Measurements from ENCODE around the gene HES5.

The HES5 gene

DNA sequence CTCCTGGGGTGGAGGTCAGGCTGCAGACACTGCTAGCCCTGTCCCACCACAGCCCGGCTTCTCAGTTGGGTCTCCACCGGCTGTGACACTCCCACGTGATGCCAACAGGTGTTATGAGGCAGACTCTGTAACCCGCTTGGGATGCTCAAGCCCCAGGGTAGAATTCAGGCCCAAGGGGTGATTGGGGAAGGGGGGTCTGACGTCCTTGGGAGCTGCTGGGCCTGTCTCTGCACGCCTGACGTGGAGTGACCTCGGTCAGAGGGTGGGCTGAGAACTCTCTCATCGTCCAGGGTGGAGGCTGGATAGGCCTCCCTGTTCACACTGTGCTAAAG is 7.7 kb upstream of the HES5 start:
- ChIA-PET CTCF (interaction anchor here (0.6 to 1.1 kb wide), 2 partner anchors 363 to 847 kb away, joined by 3 read pairs; no protein-coding TSS in a partner anchor), POLR2A (no interaction called here)
- TF ChIP-seq FOXA1 (IDR thresholded peaks at IDR 0.05) (no peak), SUZ12 (IDR thresholded peaks at IDR 0.05) (no peak)
- no peak for DNase-seq (ENCODE audit: extremely low spot score)

DNA sequence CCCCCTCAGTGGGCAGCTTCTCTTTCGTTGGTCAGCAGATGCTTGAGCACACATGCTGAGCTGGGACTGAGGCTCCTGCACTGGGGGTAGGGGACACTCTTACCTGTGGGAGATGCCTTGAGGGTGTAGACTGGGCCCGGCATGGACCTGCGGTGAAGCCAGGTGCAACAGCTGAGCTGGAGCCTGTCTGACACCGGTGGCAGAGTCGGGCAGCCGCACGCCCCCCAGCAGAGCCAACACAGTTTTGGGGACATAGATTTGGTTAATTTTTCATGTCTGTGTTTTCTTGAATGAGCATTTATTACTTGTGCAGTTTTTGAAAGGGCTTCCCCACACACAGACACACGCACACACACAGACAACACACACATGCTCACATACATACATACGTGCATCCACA is 5.9 kb upstream of the HES5 start:
- POLR2A ChIA-PET = no interaction called here
- TF ChIP-seq HDGF (IDR thresholded peaks at IDR 0.05; ENCODE audit: borderline replicate concordance) = no peak
- TF ChIP-seq FOXA1 (IDR thresholded peaks at IDR 0.05) = no peak
- TF ChIP-seq, protein P1, sequence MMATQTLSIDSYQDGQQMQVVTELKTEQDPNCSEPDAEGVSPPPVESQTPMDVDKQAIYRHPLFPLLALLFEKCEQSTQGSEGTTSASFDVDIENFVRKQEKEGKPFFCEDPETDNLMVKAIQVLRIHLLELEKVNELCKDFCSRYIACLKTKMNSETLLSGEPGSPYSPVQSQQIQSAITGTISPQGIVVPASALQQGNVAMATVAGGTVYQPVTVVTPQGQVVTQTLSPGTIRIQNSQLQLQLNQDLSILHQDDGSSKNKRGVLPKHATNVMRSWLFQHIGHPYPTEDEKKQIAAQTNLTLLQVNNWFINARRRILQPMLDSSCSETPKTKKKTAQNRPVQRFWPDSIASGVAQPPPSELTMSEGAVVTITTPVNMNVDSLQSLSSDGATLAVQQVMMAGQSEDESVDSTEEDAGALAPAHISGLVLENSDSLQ (IDR thresholded peaks at IDR 0.05) = no peak
- no peak for TF ChIP-seq FOXM1 (IDR thresholded peaks at IDR 0.05; ENCODE audit: borderline replicate concordance)
- TF ChIP-seq NFRKB (IDR thresholded peaks at IDR 0.05) = no peak
- TF ChIP-seq TARDBP (IDR thresholded peaks at IDR 0.05) = no peak
- no peak for TF ChIP-seq ARNT (IDR thresholded peaks at IDR 0.05)
- no peak for TF ChIP-seq L3MBTL2 (conservative IDR thresholded peaks at IDR 0.05)
- TF ChIP-seq ELF4 (IDR thresholded peaks at IDR 0.05) = no peak
- TF ChIP-seq LEF1 (IDR thresholded peaks at IDR 0.05; ENCODE audit: borderline replicate concordance) = no peak
- no peak for TF ChIP-seq ZNF384 (IDR thresholded peaks at IDR 0.05)
- CTCF ChIA-PET = no interaction called here
- DNase-seq (ENCODE audit: extremely low spot score) = no peak

GRCh38 chr1:2535455-2535854 is 5.4 kb upstream of the HES5 start:
- no peak for DNase-seq (ENCODE audit: extremely low spot score)
- ChIA-PET POLR2A (interaction anchor here (1.1 kb wide), 1 partner anchor 11 kb away, joined by 4 read pairs; no protein-coding TSS in a partner anchor), CTCF (no interaction called here)
- TF ChIP-seq NFRKB (IDR thresholded peaks at IDR 0.05) (no peak), L3MBTL2 (conservative IDR thresholded peaks at IDR 0.05) (no peak), HDGF (IDR thresholded peaks at IDR 0.05; ENCODE audit: borderline replicate concordance) (no peak), SP1 (IDR thresholded peaks at IDR 0.05) (no peak), LEF1 (IDR thresholded peaks at IDR 0.05; ENCODE audit: borderline replicate concordance) (no peak), ARNT (IDR thresholded peaks at IDR 0.05) (no peak), SUZ12 (IDR thresholded peaks at IDR 0.05) (no peak), BHLHE40 (IDR thresholded peaks at IDR 0.05; ENCODE audit: borderline replicate concordance) (no peak), ELF4 (IDR thresholded peaks at IDR 0.05) (no peak), TARDBP (IDR thresholded peaks at IDR 0.05) (no peak), FOXK2 (IDR thresholded peaks at IDR 0.05) (no peak), CTBP1 (IDR thresholded peaks at IDR 0.05; ENCODE audit: borderline replicate concordance) (no peak)

GRCh38 chr1:2534687-2535441 is 4.8 kb upstream of the HES5 start:
- ChIA-PET CTCF (no interaction called here), POLR2A (interaction anchor here (1.1 kb wide), 1 partner anchor 11 kb away, joined by 4 read pairs; no protein-coding TSS in a partner anchor)
- DNase-seq (ENCODE audit: extremely low spot score) = no peak
- TF ChIP-seq SP1 (IDR thresholded peaks at IDR 0.05) (no peak), TARDBP (IDR thresholded peaks at IDR 0.05) (no peak), FOXA1 (IDR thresholded peaks at IDR 0.05) (no peak), NFRKB (IDR thresholded peaks at IDR 0.05) (no peak), BHLHE40 (IDR thresholded peaks at IDR 0.05; ENCODE audit: borderline replicate concordance) (no peak), CTBP1 (IDR thresholded peaks at IDR 0.05; ENCODE audit: borderline replicate concordance) (no peak), FOXM1 (IDR thresholded peaks at IDR 0.05; ENCODE audit: borderline replicate concordance) (no peak), ARNT (IDR thresholded peaks at IDR 0.05) (no peak), FOXK2 (IDR thresholded peaks at IDR 0.05) (no peak), ELF4 (IDR thresholded peaks at IDR 0.05) (no peak), L3MBTL2 (conservative IDR thresholded peaks at IDR 0.05) (no peak), LEF1 (IDR thresholded peaks at IDR 0.05; ENCODE audit: borderline replicate concordance) (no peak), ZNF384 (IDR thresholded peaks at IDR 0.05) (no peak)

GRCh38 chr1:2534315-2534686 is 4.2 kb upstream of the HES5 start:
- no peak for TF ChIP-seq ARNT (IDR thresholded peaks at IDR 0.05)
- TF ChIP-seq SUZ12 (IDR thresholded peaks at IDR 0.05) = no peak
- TF ChIP-seq SP1 (IDR thresholded peaks at IDR 0.05) = no peak
- TF ChIP-seq ZNF384 (IDR thresholded peaks at IDR 0.05) = no peak
- TF ChIP-seq CTBP1 (IDR thresholded peaks at IDR 0.05; ENCODE audit: borderline replicate concordance) = no peak
- no peak for TF ChIP-seq LEF1 (IDR thresholded peaks at IDR 0.05; ENCODE audit: borderline replicate concordance)
- TF ChIP-seq, protein P1 (IDR thresholded peaks at IDR 0.05) = no peak
- TF ChIP-seq FOXM1 (IDR thresholded peaks at IDR 0.05; ENCODE audit: borderline replicate concordance) = no peak
- no peak for TF ChIP-seq L3MBTL2 (conservative IDR thresholded peaks at IDR 0.05)
- TF ChIP-seq ELF4 (IDR thresholded peaks at IDR 0.05) = no peak
- TF ChIP-seq TARDBP (IDR thresholded peaks at IDR 0.05) = no peak
- no peak for TF ChIP-seq HDGF (IDR thresholded peaks at IDR 0.05; ENCODE audit: borderline replicate concordance)
- POLR2A ChIA-PET = interaction anchor here (1.1 kb wide), 1 partner anchor 12 kb away, joined by 4 read pairs; no protein-coding TSS in a partner anchor
- DNase-seq (ENCODE audit: extremely low spot score) = no peak
- CTCF ChIA-PET = no interaction called here

DNA sequence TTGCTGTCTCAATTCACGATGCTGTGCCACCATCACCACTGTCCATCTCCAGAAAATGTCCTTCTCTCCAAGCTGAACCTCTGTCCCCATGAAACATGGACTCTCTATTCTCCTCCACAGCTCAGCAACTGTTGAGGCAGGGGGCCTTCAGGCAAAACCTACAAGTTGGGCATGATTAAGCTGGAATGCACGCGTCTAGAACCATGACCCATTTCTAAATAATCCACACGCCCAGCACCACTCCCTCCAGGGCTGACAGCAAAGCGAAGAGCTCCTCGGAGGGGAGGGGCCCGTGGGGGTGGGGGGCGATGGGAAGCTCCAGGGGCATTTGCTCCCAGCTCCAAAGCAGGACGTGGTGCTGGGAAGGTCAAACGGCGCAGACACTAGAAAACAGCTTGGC is 3.3 kb upstream of the HES5 start:
- ChIA-PET POLR2A (interaction anchor here (1.8 kb wide), 1 partner anchor 12 kb away, joined by 10 read pairs; no protein-coding TSS in a partner anchor), CTCF (interaction anchor here (1.0 kb wide), 1 partner anchor 87 kb away, joined by 3 read pairs; no protein-coding TSS in a partner anchor)
- no peak for DNase-seq (ENCODE audit: extremely low spot score)
- no peak for TF ChIP-seq FOXA1 (IDR thresholded peaks at IDR 0.05)
- TF ChIP-seq SP1 (IDR thresholded peaks at IDR 0.05) = no peak
- no peak for TF ChIP-seq ELF4 (IDR thresholded peaks at IDR 0.05)
- no peak for TF ChIP-seq NFRKB (IDR thresholded peaks at IDR 0.05)
- TF ChIP-seq L3MBTL2 (conservative IDR thresholded peaks at IDR 0.05) = no peak
- no peak for TF ChIP-seq FOXM1 (IDR thresholded peaks at IDR 0.05; ENCODE audit: borderline replicate concordance)
- TF ChIP-seq, protein P1 (IDR thresholded peaks at IDR 0.05) = no peak
- TF ChIP-seq HDGF (IDR thresholded peaks at IDR 0.05; ENCODE audit: borderline replicate concordance) = no peak
- no peak for TF ChIP-seq FOXK2 (IDR thresholded peaks at IDR 0.05)
- no peak for TF ChIP-seq ARNT (IDR thresholded peaks at IDR 0.05)
- TF ChIP-seq TARDBP (IDR thresholded peaks at IDR 0.05) = no peak
- TF ChIP-seq SUZ12 (IDR thresholded peaks at IDR 0.05) = no peak
- no peak for TF ChIP-seq LEF1 (IDR thresholded peaks at IDR 0.05; ENCODE audit: borderline replicate concordance)
- TF ChIP-seq BHLHE40 (IDR thresholded peaks at IDR 0.05; ENCODE audit: borderline replicate concordance) = no peak
- TF ChIP-seq CTBP1 (IDR thresholded peaks at IDR 0.05; ENCODE audit: borderline replicate concordance) = no peak
- TF ChIP-seq ZNF384 (IDR thresholded peaks at IDR 0.05) = no peak
